HepG2 (cell line): ENCODE measurements around the gene AKR1A1. TPM values are rescaled to one million over a fixed set of nuclear protein-coding genes. Genes with fewer than 3 reads are reported as not detected.

Experiments used
- CERS6 ChIP-seq: sonication (generic); formaldehyde crosslinking; IDR thresholded peaks from 2 replicates; pipeline ENCODE4 v1.5.0; 2020; ENCODE audit warnings: missing genetic modification reagents
- FOXO4 ChIP-seq: sonication (generic); formaldehyde crosslinking; conservative IDR thresholded peaks from 2 replicates; pipeline ENCODE4 v1.8.1; 2023; ENCODE audit warnings: missing genetic modification reagents
- GZF1 ChIP-seq: sonication (generic); formaldehyde crosslinking; IDR thresholded peaks from 2 replicates; pipeline ENCODE4 v1.5.1; 2020; ENCODE audit warnings: mild to moderate bottlenecking, missing genetic modification reagents
- IKZF5 ChIP-seq: IDR thresholded peaks from 2 replicates; pipeline ENCODE4 v1.6.1; 2018; ENCODE audit warnings: missing genetic modification reagents, mild to moderate bottlenecking, missing compliant biosample characterization
- TP53 ChIP-seq: sonication (generic); formaldehyde crosslinking; conservative IDR thresholded peaks from 2 replicates; pipeline ENCODE4 v1.4.0; 2020; ENCODE audit warnings: missing genetic modification reagents
- polyA plus RNA-seq, 8 experiments: library from polyadenylated mRNA; depleted of rRNA in 3 of 8; stranded (reverse) in 7 of 8; unstranded in 1 of 8; fragments of >200 nt; fragmentation: Illumina TruSeq in 4 of 8; extraction: Trizol in 4 of 8; gene quantifications; 2 replicates each; pipeline versions ENCODE4 v1.2.1 to v1.2.3, GENCODE V29; 2011 to 2016; ENCODE audit warnings: low read depth in 4 of 8, missing spikeins in 1 of 8, mixed read lengths in 1 of 8; ENCODE audit not compliant: insufficient read depth in 1 of 8
- total RNA-seq, 5 experiments: library from RNA; depleted of rRNA; stranded (reverse); fragments of >200 nt; fragmentation: Illumina TruSeq; extraction: Trizol; gene quantifications; 2 replicates each; pipeline ENCODE4 v1.2.3, GENCODE V29; 2016; ENCODE audit warnings: low read depth in 1 of 5

AKR1A1 gene
- total and polyA plus RNA-seq, 2 of the 13 experiments (the other 11 are each of a cell fraction or from before 2014, with no cell fraction given): 181 to 217 TPM

- TF ChIP-seq CERS6 (CRISPR knock-in tag): 0 out of 2 replicates have a peak, but pooled peaks have one; percentile 14
- no peak; the same call in 1 of the 2 replicates for TF ChIP-seq GZF1
- TF ChIP-seq TP53: peak; percentile 82
- TF ChIP-seq IKZF5 (CRISPR knock-in tag): peak; percentile 98; the same call in 1 of the 2 replicates
- TF ChIP-seq FOXO4 (CRISPR knock-in tag): 0 out of 2 replicates have a peak, but pooled peaks have one; percentile 10
Measured at GRCh38 chr1:45521413-45522323, 29.0 kb upstream of the AKR1A1 start, which contains the start of gene PRDX1 (continued).
